SK-N-SH (cell line): ENCODE results near the gene ZNF865. TPM values are rescaled to one million over a fixed set of nuclear protein-coding genes. Genes with fewer than 3 reads are reported as not detected.

Source experiments
- CTCF ChIA-PET: fragments of 300-600, 350-600 bp; formaldehyde crosslinking; extraction: SDS; loops from one replicate; lab custom pipeline; 2021; lab: Yijun Ruan, JAX
- POLR2A ChIA-PET: fragments of 350-600 bp; sonication (Branson Sonifier 250); formaldehyde crosslinking; extraction: SDS; loops from one replicate; lab custom pipeline; 2020; ENCODE audit warnings: antibody characterized with exemption, inconsistent platforms; lab: Yijun Ruan, JAX
- DNase-seq: peaks from one replicate; pipeline ENCODE4 v3.0.0; 2012
- H2AFZ ChIP-seq: fragments of 200-600 bp; sonication (generic); 2 replicates; pipeline ENCODE4 v1.8.1; 2016; ENCODE audit warnings: antibody characterized with exemption, mild to moderate bottlenecking, low read depth
- H3F3A ChIP-seq: fragments of 200-600 bp; sonication (generic); replicated peaks from 2 replicates; pipeline ENCODE3; 2016; ENCODE audit warnings: antibody characterized with exemption, mild to moderate bottlenecking; ENCODE audit not compliant: insufficient read depth
- H3K27ac ChIP-seq, 2 experiments: fragments of 200-500 bp in 1 of 2; fragments of 200-600 bp in 1 of 2; sonication (Bioruptor generic) in 1 of 2; sonication (generic), shearing (Covaris generic) in 1 of 2; 2 replicates each; pipeline versions ENCODE4 v1.5.1 to v1.6.1; 2014 to 2016; ENCODE audit warnings: low read depth in 2 of 2, inconsistent platforms in 1 of 2, low read length in 1 of 2, mild to moderate bottlenecking in 1 of 2, mixed read lengths in 1 of 2
- H3K27me3 ChIP-seq: fragments of 200-600 bp; sonication (generic), shearing (Covaris generic); 2 replicates; pipeline ENCODE4 v1.6.1; 2016; ENCODE audit warnings: mixed run types; ENCODE audit not compliant: insufficient read depth
- H3K36me3 ChIP-seq, 2 experiments: fragments of 200-500 bp in 1 of 2; fragments of 200-600 bp in 1 of 2; sonication (Bioruptor generic) in 1 of 2; sonication (generic) in 1 of 2; replicated peaks in 1 of 2; 2 replicates each; pipeline versions ENCODE3 to v1.5.1; 2014 to 2016; ENCODE audit warnings: low read length in 1 of 2, mild to moderate bottlenecking in 1 of 2; ENCODE audit not compliant: insufficient read depth in 2 of 2, control insufficient read depth in 1 of 2
- H3K4me1 ChIP-seq, 2 experiments: fragments of 200-500 bp in 1 of 2; fragments of 200-600 bp in 1 of 2; sonication (Bioruptor generic) in 1 of 2; sonication (generic), shearing (Covaris generic) in 1 of 2; 2 replicates each; pipeline versions ENCODE4 v1.5.1 to v1.6.1; 2014 to 2016; ENCODE audit warnings: low read depth in 1 of 2, low read length in 1 of 2, mixed run types in 1 of 2; ENCODE audit not compliant: insufficient read depth in 2 of 2, control insufficient read depth in 1 of 2
- H3K4me2 ChIP-seq: fragments of 200-600 bp; sonication (generic), shearing (Covaris generic); 2 replicates; pipeline ENCODE4 v1.6.1; 2017; ENCODE audit warnings: mixed run types
- H3K4me3 ChIP-seq, 2 experiments: fragments of 200-500 bp in 1 of 2; fragments of 200-600 bp in 1 of 2; sonication (Bioruptor generic) in 1 of 2; sonication (generic), shearing (Covaris generic) in 1 of 2; 2 replicates each; pipeline versions ENCODE4 v1.5.1 to v1.8.1; 2014 to 2016; ENCODE audit warnings: low read depth in 2 of 2, inconsistent platforms in 1 of 2, low read length in 1 of 2, mild to moderate bottlenecking in 1 of 2, mixed read lengths in 1 of 2, moderate library complexity in 1 of 2
- H3K79me2 ChIP-seq: fragments of 200-600 bp; sonication (generic); 2 replicates; pipeline ENCODE4 v1.8.1; 2017; ENCODE audit warnings: mild to moderate bottlenecking; ENCODE audit not compliant: insufficient read depth
- H3K9ac ChIP-seq: fragments of 200-600 bp; sonication (generic); 2 replicates; pipeline ENCODE4 v1.6.1; 2017; ENCODE audit warnings: mixed run types
- H3K9me2 ChIP-seq: fragments of 200-600 bp; sonication (generic); 2 replicates; pipeline ENCODE4 v1.6.1; 2017; ENCODE audit warnings: mixed run types
- H3K9me3 ChIP-seq: fragments of 200-600 bp; sonication (generic); 2 replicates; pipeline ENCODE4 v1.6.1; 2017; ENCODE audit warnings: mixed run types, mild to moderate bottlenecking, moderate library complexity
- H4K20me1 ChIP-seq: fragments of 200-600 bp; sonication (generic); 2 replicates; pipeline ENCODE4 v1.6.1; 2017; ENCODE audit warnings: mild to moderate bottlenecking, mixed run types; ENCODE audit not compliant: insufficient read depth
- FOSL2 ChIP-seq: IDR thresholded peaks from 2 replicates; pipeline ENCODE4 v1.4.0; 2012; ENCODE audit warnings: low read depth, mild to moderate bottlenecking, moderate library complexity, borderline replicate concordance
- FOXJ3 ChIP-seq: sonication (generic); formaldehyde crosslinking; IDR thresholded peaks from 2 replicates; pipeline ENCODE4 v1.5.1; 2020; ENCODE audit warnings: mild to moderate bottlenecking, missing genetic modification reagents
- FOXM1 ChIP-seq: IDR thresholded peaks from 2 replicates; pipeline ENCODE4 v1.4.0; 2012; ENCODE audit warnings: low read depth, mild to moderate bottlenecking
- IRF3 ChIP-seq: fragments of 150-350 bp; IDR thresholded peaks from 2 replicates; pipeline ENCODE4 v1.6.1; 2016; ENCODE audit warnings: mild to moderate bottlenecking, low read depth, low read length
- MAX ChIP-seq: IDR thresholded peaks from 2 replicates; pipeline ENCODE4 v1.4.0; 2012; ENCODE audit warnings: low read depth
- MXI1 ChIP-seq: IDR thresholded peaks from 2 replicates; pipeline ENCODE4 v1.6.1; 2012; ENCODE audit warnings: mild to moderate bottlenecking, low read depth, low read length, improper control_type of control experiment
- PBX3 ChIP-seq: IDR thresholded peaks from 2 replicates; pipeline ENCODE4; 2012
- RAD21 ChIP-seq: IDR thresholded peaks from 2 replicates; pipeline ENCODE4 v1.6.1; 2012; ENCODE audit warnings: mild to moderate bottlenecking, low read length
- RFX5 ChIP-seq: IDR thresholded peaks from 2 replicates; pipeline ENCODE4 v1.6.1; 2012; ENCODE audit warnings: mild to moderate bottlenecking, improper control_type of control experiment, low read length
- TAF1 ChIP-seq: IDR thresholded peaks from 2 replicates; pipeline ENCODE4 v1.6.1; 2012; ENCODE audit warnings: low read depth, mild to moderate bottlenecking, low read length, moderate library complexity, borderline replicate concordance
- TEAD4 ChIP-seq: IDR thresholded peaks from 2 replicates; pipeline ENCODE4 v1.4.0; 2012; ENCODE audit warnings: mild to moderate bottlenecking, borderline replicate concordance; ENCODE audit not compliant: insufficient read depth
- USF1 ChIP-seq: IDR thresholded peaks from 2 replicates; pipeline ENCODE4 v1.4.0; 2012; ENCODE audit warnings: low read depth, borderline replicate concordance
- USF2 ChIP-seq: fragments of 150-350 bp; IDR thresholded peaks from 2 replicates; pipeline ENCODE4 v1.6.1; 2017; ENCODE audit warnings: antibody characterized with exemption, low read length, low read depth, borderline replicate concordance
- ZBTB33 ChIP-seq: IDR thresholded peaks from 2 replicates; pipeline ENCODE4 v1.4.0; 2012; ENCODE audit warnings: low read depth, borderline replicate concordance
- WGBS: methylation state at CpG from one replicate; pipeline ENCODE4 v1.1.6; 2017; ENCODE audit warnings: low lambda C conversion rate; 5-methylcytosine and 5-hydroxymethylcytosine counted together
- polyA plus RNA-seq, 3 experiments: library from polyadenylated mRNA; depleted of rRNA; stranded (reverse); fragments of >200 nt; gene quantifications; 2 replicates each; pipeline ENCODE4 v1.2.3, GENCODE V29; 2012

ZNF865 gene
- polyA plus RNA-seq, 1 of the 3 experiments (the other 2 are of a cell fraction) = 5.0 TPM

GRCh38 chr19:55621205-55621672, 15.8 kb downstream of the ZNF865 start:
- 40% methylated on average over 1 of the region's 9 CpGs for WGBS

GRCh38 chr19:55621673-55622231, 16.3 kb downstream of the ZNF865 start:
- Histone ChIP-seq H3K79me2 (peaks cover 11% of the 10 kb centered on the region; the same call in 1 of the 2 replicates), H3K9ac (no peak overlapping the region), H3K27ac (no peak overlapping the region), H3K9me2 (no peaks in the 10 kb centered on the region), H3K4me3 (no peak overlapping the region), H3K9me3 (no peaks in the 10 kb centered on the region), H3F3A (peaks cover 12% of the 10 kb centered on the region), H3K27me3 (no peaks in the 10 kb centered on the region), H3K36me3 (peaks cover 0 to 10% of the 10 kb centered on the region in 2 experiments), H3K4me2 (no peak overlapping the region), H2AFZ (no peak overlapping the region), H3K4me1 (peaks cover 0 to 2% of the 10 kb centered on the region in 2 experiments; a peak in 1 of 4 replicates), H4K20me1 (no peaks in the 10 kb centered on the region)
- DNase-seq = no peak
- no peak for TF ChIP-seq MAX
- no peak for TF ChIP-seq IRF3
- no peak for TF ChIP-seq RFX5
- TF ChIP-seq USF2 = no peak
- TF ChIP-seq MXI1 = no peak
- no peak for TF ChIP-seq FOXM1
- no peak for TF ChIP-seq USF1
- TF ChIP-seq FOSL2 = no peak
- TF ChIP-seq TEAD4 = no peak
- TF ChIP-seq TAF1 = no peak
- no peak for TF ChIP-seq ZBTB33
- TF ChIP-seq FOXJ3 (CRISPR knock-in tag) = no peak
- no peak for TF ChIP-seq RAD21
- no peak for TF ChIP-seq PBX3
- POLR2A ChIA-PET = no interaction called here
- CTCF ChIA-PET = interaction anchor here (0.6 to 6.7 kb wide), 2 partner anchors 10 to 249 kb away, joined by 3 to 40 read pairs; no protein-coding TSS in a partner anchor
- WGBS = 96% methylated on average over 42 of the region's 55 CpGs

More at GRCh38 chr19:55621205-55621672, 15.8 kb downstream of the ZNF865 start:
- no peak for TF ChIP-seq TEAD4
- TF ChIP-seq, all 33 proteins: peak for 0
- H3K9ac ChIP-seq = no peak overlapping the region
- no peak overlapping the region for H3K27ac ChIP-seq
- no peak overlapping the region for H3K4me3 ChIP-seq
- no peaks in the 10 kb centered on the region for H4K20me1 ChIP-seq
- DNase-seq = no peak
- peaks cover 0 to 2% of the 10 kb centered on the region in 2 experiments; a peak in 1 of 4 replicates for H3K4me1 ChIP-seq
- ChIA-PET CTCF (interaction anchor here (0.9 to 6.7 kb wide), 4 partner anchors 11 to 154 kb away, joined by 3 to 40 read pairs (median 4); partner anchors contain the start of genes ZNF524 and ZNF580), POLR2A (interaction anchor here (0.8 kb wide), 1 partner anchor 16 kb away, joined by 3 read pairs; the partner anchor contains the start of gene ZNF865)
- peaks cover 12% of the 10 kb centered on the region for H3F3A ChIP-seq
- H3K9me2 ChIP-seq = no peaks in the 10 kb centered on the region
- H3K4me2 ChIP-seq = no peak overlapping the region
- H2AFZ ChIP-seq = no peak overlapping the region
- no peaks in the 10 kb centered on the region for H3K27me3 ChIP-seq
- peaks cover 0 to 15% of the 10 kb centered on the region in 2 experiments for H3K36me3 ChIP-seq
- no peaks in the 10 kb centered on the region for H3K9me3 ChIP-seq
- H3K79me2 ChIP-seq = peaks cover 11% of the 10 kb centered on the region; the same call in 1 of the 2 replicates
